B cell (primary cell): ENCODE data around the gene TSC22D2.

Experiments
- EZH2 ChIP-seq: IDR thresholded peaks from 2 replicates; pipeline ENCODE4 v1.6.1; 2012; ENCODE audit warnings: borderline replicate concordance, low read depth, mild to moderate bottlenecking, moderate library complexity, low read length; ENCODE audit not compliant: insufficient read depth, poor library complexity, severe bottlenecking
- TF ChIP-seq, protein P1 (sequence below): fragments of 200-600 bp; IDR thresholded peaks from one replicate; pipeline ENCODE4 v1.8.0; 2022; ENCODE audit warnings: antibody characterized with exemption, mild to moderate bottlenecking

DNA sequence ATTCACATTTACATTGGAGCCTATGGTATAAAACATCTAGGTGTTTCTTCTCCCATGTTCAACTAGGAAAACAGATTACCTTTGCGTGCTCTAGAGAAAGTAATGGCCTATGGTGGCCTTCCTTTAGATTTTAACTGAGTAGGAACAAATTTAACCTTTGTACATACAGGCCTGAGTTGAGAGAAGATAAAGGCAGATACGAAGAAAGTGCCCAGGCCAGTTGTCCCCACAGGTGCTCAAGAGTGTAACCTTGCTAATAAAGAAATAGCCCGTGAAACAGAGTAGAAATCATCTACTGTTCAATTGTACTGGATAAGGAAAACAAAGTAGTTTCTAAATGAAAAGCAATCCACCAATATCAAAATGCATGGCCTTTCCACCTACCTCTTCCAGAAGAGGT is 6.8 kb upstream of the TSC22D2 start:
- TF ChIP-seq, protein P1, sequence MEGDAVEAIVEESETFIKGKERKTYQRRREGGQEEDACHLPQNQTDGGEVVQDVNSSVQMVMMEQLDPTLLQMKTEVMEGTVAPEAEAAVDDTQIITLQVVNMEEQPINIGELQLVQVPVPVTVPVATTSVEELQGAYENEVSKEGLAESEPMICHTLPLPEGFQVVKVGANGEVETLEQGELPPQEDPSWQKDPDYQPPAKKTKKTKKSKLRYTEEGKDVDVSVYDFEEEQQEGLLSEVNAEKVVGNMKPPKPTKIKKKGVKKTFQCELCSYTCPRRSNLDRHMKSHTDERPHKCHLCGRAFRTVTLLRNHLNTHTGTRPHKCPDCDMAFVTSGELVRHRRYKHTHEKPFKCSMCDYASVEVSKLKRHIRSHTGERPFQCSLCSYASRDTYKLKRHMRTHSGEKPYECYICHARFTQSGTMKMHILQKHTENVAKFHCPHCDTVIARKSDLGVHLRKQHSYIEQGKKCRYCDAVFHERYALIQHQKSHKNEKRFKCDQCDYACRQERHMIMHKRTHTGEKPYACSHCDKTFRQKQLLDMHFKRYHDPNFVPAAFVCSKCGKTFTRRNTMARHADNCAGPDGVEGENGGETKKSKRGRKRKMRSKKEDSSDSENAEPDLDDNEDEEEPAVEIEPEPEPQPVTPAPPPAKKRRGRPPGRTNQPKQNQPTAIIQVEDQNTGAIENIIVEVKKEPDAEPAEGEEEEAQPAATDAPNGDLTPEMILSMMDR = no peak
- no peak for TF ChIP-seq EZH2
